Measurements from ENCODE around the gene GTF2H2C. TPM values are rescaled to one million over a fixed set of nuclear protein-coding genes. Genes with fewer than 3 reads are reported as not detected.
A peak's percentile ranks its signal among the peaks of the same experiment; 100 is the strongest.
"Not testable (repeated sequence)": the region's sequence is repeated elsewhere in the genome, so short reads cannot be mapped to it uniquely, and the experiment has no call there.

Gene GTF2H2C
- total RNA-seq = 14.0 TPM

DNA sequence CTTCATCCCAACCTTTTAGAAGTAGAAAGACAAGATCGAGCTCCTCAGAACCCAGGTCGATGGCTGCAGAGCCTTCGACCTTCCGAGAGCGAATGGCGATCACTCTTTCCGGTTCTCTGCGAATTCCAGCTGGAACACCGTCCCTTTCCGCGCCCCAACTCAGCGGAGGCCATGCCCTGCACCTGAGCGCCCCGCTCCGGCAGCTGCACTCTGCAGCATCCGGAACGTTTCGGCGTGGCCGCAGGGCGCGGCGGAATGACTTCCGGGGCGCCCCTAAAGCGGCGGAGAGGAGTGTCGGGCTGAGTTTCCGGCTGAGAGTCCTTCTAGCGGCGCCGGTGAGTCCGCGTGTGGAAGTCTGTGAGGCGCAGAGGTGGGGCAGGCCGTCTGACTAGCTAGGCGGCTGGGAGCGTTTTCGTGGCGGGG lies at the start of gene GTF2H2C:
Gene GTF2H2C (plus strand): TSS at position 284 of the 423 bp plus-strand sequence. CDS start 4,942 bp downstream, outside the sequence.
- peak; percentile 29 to 44 (median 34) for DNase-seq (ENCODE audit: low read depth in 2 of 3, low spot score in 2 of 3)

DNA sequence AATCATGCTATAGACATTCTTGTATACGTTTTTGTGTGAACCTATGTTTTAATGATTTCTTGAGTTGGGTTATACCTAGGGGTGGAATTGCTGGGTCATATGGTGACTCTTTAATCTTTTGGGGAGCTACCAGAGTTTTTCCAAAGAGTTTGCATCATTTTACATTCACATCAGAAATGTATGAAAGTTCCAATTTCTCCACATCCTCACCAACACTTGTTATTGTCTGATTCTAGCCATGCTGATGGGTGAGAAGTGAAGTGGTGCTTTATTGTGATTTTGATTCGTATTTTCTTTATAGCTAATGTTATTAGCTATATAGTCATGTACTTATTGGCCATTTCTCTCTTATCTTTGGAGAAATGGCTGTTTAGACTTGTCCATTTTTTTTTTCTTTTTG lies 49.3 kb upstream of the GTF2H2C start:
- no peak for DNase-seq (ENCODE audit: low read depth in 2 of 3, low spot score in 2 of 3)

- DNase-seq (ENCODE audit: low read depth in 2 of 3, low spot score in 2 of 3) = no peak
Observed at GRCh38 chr5:69512740-69513260, 47.2 kb upstream of the GTF2H2C start.

GRCh38 chr5:69515570-69515969 lies 44.4 kb upstream of the GTF2H2C start:
- DNase-seq (ENCODE audit: low read depth in 2 of 3, low spot score in 2 of 3) = not testable (repeated sequence)

GRCh38 chr5:69516769-69517168 lies 43.2 kb upstream of the GTF2H2C start:
- no peak for DNase-seq (ENCODE audit: low read depth in 2 of 3, low spot score in 2 of 3)

GRCh38 chr5:69517763-69518212 lies 42.2 kb upstream of the GTF2H2C start:
- no peak for DNase-seq (ENCODE audit: low read depth in 2 of 3, low spot score in 2 of 3)

- no peak for DNase-seq (ENCODE audit: low read depth in 2 of 3, low spot score in 2 of 3)
Observed at GRCh38 chr5:69519285-69519684, 40.7 kb upstream of the GTF2H2C start.

GRCh38 chr5:69522035-69522434 lies 38.0 kb upstream of the GTF2H2C start:
- DNase-seq (ENCODE audit: low read depth in 2 of 3, low spot score in 2 of 3) = no peak

GRCh38 chr5:69525490-69525889 lies 34.5 kb upstream of the GTF2H2C start:
- no peak for DNase-seq (ENCODE audit: low read depth in 2 of 3, low spot score in 2 of 3)

- no peak for DNase-seq (ENCODE audit: low read depth in 2 of 3, low spot score in 2 of 3)
Observed at GRCh38 chr5:69526660-69527059, 33.3 kb upstream of the GTF2H2C start.

- no peak for DNase-seq (ENCODE audit: low read depth in 2 of 3, low spot score in 2 of 3)
Observed at GRCh38 chr5:69527128-69527770, 32.7 kb upstream of the GTF2H2C start.

DNA sequence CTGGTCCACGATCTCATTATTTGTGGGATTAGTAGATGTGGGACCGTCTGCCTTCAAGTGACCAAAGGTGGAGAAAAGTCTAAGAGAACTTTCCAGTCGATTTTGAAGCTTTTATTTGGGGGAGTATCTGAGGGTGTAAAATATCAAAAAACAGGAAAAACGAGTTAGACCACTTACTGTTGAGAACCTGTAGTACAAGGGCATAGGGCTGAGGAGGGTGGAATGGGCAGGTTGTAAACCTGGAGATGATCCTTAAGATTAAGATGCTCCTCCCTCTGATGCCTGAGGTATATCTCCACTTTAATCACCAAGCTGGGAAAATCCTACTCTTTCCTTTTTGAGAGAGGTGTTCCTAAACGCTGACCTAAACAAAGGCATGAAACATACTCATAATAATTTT lies 32.0 kb upstream of the GTF2H2C start:
- no peak for DNase-seq (ENCODE audit: low read depth in 2 of 3, low spot score in 2 of 3)

- DNase-seq (ENCODE audit: low read depth in 2 of 3, low spot score in 2 of 3) = no peak
Observed at GRCh38 chr5:69528609-69529008, 31.4 kb upstream of the GTF2H2C start.

DNA sequence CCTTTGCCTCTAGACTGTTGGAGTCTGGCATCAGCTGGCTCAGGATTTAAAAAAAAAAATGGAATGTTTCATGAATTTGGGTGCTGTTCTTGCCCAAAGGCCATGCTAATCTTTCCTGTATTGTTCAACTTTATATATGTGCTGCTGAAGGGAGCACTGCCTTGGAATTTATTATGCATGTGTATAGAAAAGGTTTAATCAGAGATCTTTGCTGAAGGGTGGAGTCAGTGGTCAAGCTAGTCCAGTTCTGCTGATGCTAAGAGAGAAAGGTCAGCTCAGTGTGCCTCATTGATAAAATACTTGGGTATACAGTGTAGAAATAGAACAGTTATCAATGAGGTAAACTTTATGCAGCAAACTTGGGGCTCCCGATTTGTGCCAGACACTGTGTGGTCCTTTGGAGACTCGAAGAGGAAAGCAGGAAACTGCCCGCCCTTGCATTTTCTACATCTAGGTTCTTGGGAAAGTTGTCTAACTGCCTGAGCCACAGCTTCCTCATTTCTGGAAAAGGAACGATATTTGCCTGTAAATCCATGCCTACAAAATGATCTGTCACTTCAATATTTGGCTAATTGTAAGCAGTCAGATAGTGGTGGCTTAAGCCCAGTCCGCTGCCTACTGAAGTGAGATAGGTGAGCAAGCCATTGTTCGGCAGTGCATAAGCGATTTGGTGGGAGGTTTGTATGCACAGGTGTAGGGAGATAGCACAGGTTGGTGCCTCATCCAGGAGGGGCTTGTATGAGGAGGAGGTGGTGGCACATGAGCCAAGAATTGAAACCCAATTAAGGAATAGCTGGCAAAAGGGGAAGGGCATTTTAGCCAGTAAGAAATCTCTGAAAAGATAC lies 29.2 kb upstream of the GTF2H2C start:
- no peak for DNase-seq (ENCODE audit: low read depth in 2 of 3, low spot score in 2 of 3)

DNA sequence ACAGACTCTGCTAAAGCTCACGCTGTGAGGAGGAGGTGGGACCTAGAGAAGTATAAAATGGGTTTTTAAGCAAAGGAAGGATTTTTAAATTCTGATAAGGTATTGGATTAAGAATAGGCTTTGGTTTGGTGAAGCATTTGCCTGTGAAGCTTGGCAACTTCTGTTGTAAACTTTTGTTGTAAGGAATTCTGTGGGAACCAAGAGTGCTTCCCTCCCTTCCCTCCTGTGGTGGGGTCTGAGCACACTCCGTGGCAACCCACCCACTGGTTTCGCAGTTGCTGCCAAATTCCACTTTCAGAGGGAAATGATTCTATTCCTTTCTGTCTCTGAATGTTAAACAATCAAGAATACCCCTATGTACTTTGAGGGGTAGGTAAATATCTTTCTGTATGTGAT lies 28.6 kb upstream of the GTF2H2C start:
- DNase-seq (ENCODE audit: low read depth in 2 of 3, low spot score in 2 of 3) = no peak

GRCh38 chr5:69537911-69538310 lies 22.1 kb upstream of the GTF2H2C start:
- not testable (repeated sequence) for DNase-seq (ENCODE audit: low read depth in 2 of 3, low spot score in 2 of 3)

DNA sequence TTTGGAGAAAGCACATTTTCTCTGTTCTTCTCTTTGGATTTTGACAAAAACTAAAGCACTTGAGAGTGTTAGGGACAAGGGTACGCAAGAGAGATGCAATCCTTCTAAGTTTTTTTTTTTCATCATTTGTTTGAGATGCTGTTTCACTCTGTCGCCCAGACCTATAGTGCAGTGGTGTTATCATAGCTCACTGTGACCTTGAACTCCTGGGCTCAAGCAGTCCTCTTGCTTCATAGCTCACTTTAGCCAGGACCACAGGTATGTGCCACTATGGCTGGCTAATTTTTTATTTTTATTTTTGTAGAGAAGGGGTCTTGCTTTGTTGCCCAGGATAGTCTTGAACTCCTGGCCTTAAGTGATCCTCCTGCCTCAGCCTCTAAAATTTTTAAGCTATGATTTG lies 21.3 kb upstream of the GTF2H2C start:
- DNase-seq (ENCODE audit: low read depth in 2 of 3, low spot score in 2 of 3) = not testable (repeated sequence)

DNA sequence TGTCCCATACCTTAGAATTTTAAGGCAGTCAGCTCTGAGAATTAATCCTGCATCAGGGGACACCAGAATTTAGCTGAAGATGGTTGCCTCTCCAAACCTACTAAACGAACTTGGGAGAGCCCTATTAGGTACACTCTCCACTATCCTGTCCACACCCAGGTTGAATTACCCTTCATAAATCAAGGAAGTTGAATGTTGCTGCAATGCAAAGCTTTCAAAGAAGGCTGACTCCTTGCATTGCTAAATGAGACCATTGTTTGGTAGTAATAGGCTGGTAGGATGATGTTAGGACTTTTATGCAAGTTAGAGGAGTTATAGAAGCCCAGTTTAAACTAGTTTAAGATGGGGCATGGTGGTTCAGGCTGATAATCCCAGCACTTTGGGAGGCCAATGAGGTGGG lies 18.6 kb upstream of the GTF2H2C start:
- DNase-seq (ENCODE audit: low read depth in 2 of 3, low spot score in 2 of 3) = not testable (repeated sequence)

DNA sequence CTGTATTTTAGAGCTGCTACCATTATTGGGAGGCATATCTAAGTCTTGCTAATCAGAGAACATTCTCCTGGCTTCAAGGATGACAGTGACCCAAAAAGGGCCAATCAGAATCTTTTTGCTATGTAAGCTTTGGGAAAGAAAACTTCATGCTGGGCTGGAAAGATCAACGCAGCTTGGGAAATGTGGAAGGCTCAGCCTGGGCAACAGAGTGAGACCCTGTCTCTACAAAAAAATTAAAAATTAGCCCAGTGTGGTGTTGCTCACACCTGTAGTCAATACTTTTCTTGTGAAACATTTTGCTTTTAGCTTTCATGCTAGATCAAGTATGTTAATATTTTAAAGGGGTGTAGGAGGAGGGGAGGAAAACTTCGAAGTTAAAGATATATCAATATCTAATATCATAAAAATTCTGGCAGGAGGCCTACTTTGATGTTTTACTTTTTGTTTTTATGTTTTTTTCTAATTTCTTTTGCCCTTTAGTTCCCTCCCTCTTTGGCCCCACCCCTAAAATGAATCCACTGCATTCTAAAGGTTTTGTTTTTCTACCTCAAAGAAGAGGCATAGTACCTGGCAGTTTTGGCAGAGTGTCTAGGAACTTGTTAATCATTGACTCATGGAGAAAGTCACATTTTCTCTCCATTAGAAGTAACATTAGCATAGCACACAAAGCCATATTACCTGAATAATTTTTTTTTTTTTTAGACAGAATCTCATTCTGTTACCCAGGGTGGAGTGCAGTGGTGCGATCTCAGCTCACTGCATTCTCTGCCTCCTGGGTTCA lies 17.0 kb upstream of the GTF2H2C start:
- DNase-seq (ENCODE audit: low read depth in 2 of 3, low spot score in 2 of 3) = not testable (repeated sequence)

- DNase-seq (ENCODE audit: low read depth in 2 of 3, low spot score in 2 of 3) = not testable (repeated sequence)
Observed at GRCh38 chr5:69544602-69545001, 15.4 kb upstream of the GTF2H2C start.
